ENCODE data around the gene SESN1. TPM values are rescaled to one million over a fixed set of nuclear protein-coding genes. Genes with fewer than 3 reads are reported as not detected.

SESN1 gene
- total and polyA plus RNA-seq, 9 of the 15 experiments (the other 6 are each of a cell fraction or from before 2014, with no cell fraction given), result 3.1 to 13.0 (median 7.4) TPM

DNA sequence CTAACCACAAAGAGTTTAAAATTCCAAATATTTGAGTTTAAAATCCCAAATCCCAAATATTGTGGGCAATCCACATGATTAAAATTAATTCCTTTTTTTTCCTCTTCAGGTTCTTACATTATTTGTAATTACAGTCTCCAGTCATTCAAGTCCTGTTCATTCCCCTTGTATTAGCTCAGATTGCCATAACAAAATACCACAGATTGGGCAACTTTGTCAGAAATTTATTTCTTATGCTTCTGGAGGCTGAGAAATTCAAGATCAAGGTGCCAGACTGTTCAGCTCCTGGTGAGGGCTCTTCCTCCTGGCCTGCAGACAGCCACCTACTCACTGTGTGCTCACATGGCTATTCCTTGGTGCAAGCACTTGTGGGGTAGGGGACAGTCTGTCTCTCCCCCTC lies 141.0 kb downstream of the SESN1 start:
- FAIRE-seq (no peak), DNase-seq (ENCODE audit: extremely low read depth in 1 of 4, low spot score in 3 of 4) (no peak), ATAC-seq (no peak)
- BruUV-seq (replicated peaks), result no TSS peak
- in situ Hi-C loops (cut with MboI), result no loop called here
- ChIA-PET CTCF (ENCODE audit: low intra/inter-chr PET ratio) (no interaction called here), POLR2A (interaction anchor here (3.1 kb wide), 1 partner anchor 8 kb away, joined by 12 read pairs; no protein-coding TSS in a partner anchor)
- intact Hi-C loops (cut with micrococcal nuclease), result no loop called here
- H3K4me2 ChIP-seq (ENCODE audit: insufficient read depth, low read length), result no peak overlapping the region
- peaks cover 0 to 4% of the 10 kb centered on the region in 2 experiments; a peak in 2 of 5 replicates for H3K4me1 ChIP-seq (replicated peaks in 1 of 2; ENCODE audit: control insufficient read depth in 2 of 2, insufficient read depth in 2 of 2, low read length in 2 of 2)
- H4K20me1 ChIP-seq (replicated peaks; ENCODE audit: control insufficient read depth, insufficient read depth, low read length), result no peaks in the 10 kb centered on the region
- no peaks in the 10 kb centered on the region for H3K79me2 ChIP-seq (ENCODE audit: control insufficient read depth, insufficient read depth, low read length)
- no peak overlapping the region for H3K27ac ChIP-seq (ENCODE audit: extremely low read depth, low read depth, low read length)
- H3K9me1 ChIP-seq (ENCODE audit: control insufficient read depth, insufficient read depth, low read length), result no peaks in the 10 kb centered on the region
- no peaks in the 10 kb centered on the region for H3K9me3 ChIP-seq (replicated peaks; ENCODE audit: control insufficient read depth, insufficient read depth, low read depth, low read length)
- H3K27me3 ChIP-seq (ENCODE audit: control insufficient read depth in 2 of 2, insufficient read depth in 2 of 2, low read length in 2 of 2), result peaks cover 0 to 15% of the 10 kb centered on the region in 2 experiments; a peak in 1 of 5 replicates
- H3K4me3 ChIP-seq, result no peak overlapping the region
- no peak overlapping the region for H3K9ac ChIP-seq (ENCODE audit: insufficient read depth in 1 of 2, low read depth in 2 of 2, low read length in 2 of 2)
- no peak overlapping the region for H2AFZ ChIP-seq (ENCODE audit: low read depth, low read length)
- no peaks in the 10 kb centered on the region for H3K36me3 ChIP-seq (ENCODE audit: control insufficient read depth, insufficient read depth, low read length)
- TF ChIP-seq, protein P1, sequence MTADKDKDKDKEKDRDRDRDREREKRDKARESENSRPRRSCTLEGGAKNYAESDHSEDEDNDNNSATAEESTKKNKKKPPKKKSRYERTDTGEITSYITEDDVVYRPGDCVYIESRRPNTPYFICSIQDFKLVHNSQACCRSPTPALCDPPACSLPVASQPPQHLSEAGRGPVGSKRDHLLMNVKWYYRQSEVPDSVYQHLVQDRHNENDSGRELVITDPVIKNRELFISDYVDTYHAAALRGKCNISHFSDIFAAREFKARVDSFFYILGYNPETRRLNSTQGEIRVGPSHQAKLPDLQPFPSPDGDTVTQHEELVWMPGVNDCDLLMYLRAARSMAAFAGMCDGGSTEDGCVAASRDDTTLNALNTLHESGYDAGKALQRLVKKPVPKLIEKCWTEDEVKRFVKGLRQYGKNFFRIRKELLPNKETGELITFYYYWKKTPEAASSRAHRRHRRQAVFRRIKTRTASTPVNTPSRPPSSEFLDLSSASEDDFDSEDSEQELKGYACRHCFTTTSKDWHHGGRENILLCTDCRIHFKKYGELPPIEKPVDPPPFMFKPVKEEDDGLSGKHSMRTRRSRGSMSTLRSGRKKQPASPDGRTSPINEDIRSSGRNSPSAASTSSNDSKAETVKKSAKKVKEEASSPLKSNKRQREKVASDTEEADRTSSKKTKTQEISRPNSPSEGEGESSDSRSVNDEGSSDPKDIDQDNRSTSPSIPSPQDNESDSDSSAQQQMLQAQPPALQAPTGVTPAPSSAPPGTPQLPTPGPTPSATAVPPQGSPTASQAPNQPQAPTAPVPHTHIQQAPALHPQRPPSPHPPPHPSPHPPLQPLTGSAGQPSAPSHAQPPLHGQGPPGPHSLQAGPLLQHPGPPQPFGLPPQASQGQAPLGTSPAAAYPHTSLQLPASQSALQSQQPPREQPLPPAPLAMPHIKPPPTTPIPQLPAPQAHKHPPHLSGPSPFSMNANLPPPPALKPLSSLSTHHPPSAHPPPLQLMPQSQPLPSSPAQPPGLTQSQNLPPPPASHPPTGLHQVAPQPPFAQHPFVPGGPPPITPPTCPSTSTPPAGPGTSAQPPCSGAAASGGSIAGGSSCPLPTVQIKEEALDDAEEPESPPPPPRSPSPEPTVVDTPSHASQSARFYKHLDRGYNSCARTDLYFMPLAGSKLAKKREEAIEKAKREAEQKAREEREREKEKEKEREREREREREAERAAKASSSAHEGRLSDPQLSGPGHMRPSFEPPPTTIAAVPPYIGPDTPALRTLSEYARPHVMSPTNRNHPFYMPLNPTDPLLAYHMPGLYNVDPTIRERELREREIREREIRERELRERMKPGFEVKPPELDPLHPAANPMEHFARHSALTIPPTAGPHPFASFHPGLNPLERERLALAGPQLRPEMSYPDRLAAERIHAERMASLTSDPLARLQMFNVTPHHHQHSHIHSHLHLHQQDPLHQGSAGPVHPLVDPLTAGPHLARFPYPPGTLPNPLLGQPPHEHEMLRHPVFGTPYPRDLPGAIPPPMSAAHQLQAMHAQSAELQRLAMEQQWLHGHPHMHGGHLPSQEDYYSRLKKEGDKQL (CRISPR knock-in tag; IDR thresholded peaks at IDR 0.05; ENCODE audit: borderline replicate concordance), result no peak
- no peak for TF ChIP-seq ZC3H4 (CRISPR knock-in tag; IDR thresholded peaks at IDR 0.05; ENCODE audit: borderline replicate concordance)
- TF ChIP-seq ADNP (tag; IDR thresholded peaks at IDR 0.05), result no peak
- TF ChIP-seq MXD1 (CRISPR knock-in tag; IDR thresholded peaks at IDR 0.05; ENCODE audit: borderline replicate concordance, poor library complexity, severe bottlenecking), result no peak
- TF ChIP-seq ZBTB49 (CRISPR knock-in tag; IDR thresholded peaks at IDR 0.05; ENCODE audit: borderline replicate concordance), result no peak
- no peak for TF ChIP-seq SRSF9 (IDR thresholded peaks at IDR 0.05; ENCODE audit: borderline replicate concordance, low read depth, low read length)
- TF ChIP-seq ZNF766 (CRISPR knock-in tag; conservative IDR thresholded peaks at IDR 0.05), result no peak
- no peak for TF ChIP-seq HDAC2 (IDR thresholded peaks at IDR 0.05)
- no peak for TF ChIP-seq CCAR2 (IDR thresholded peaks at IDR 0.05; ENCODE audit: low read depth, low read length)
- TF ChIP-seq RFX7 (CRISPR knock-in tag; IDR thresholded peaks at IDR 0.05), result no peak
- TF ChIP-seq HDAC6 (IDR thresholded peaks at IDR 0.05; ENCODE audit: low read depth, low read length), result no peak
- TF ChIP-seq HNRNPLL (IDR thresholded peaks at IDR 0.05; ENCODE audit: low read depth, low read length, poor library complexity, severe bottlenecking), result no peak
- no peak for TF ChIP-seq ARID2 (IDR thresholded peaks at IDR 0.05)
- no peak for TF ChIP-seq KLF10 (CRISPR knock-in tag; IDR thresholded peaks at IDR 0.05)
